Ascending aorta (tissue), 2 donors: ENCODE measurements around the gene FILIP1L. TPM values are rescaled to one million over a fixed set of nuclear protein-coding genes. Genes with fewer than 3 reads are reported as not detected.

ENCODE experiments used
- DNase-seq, 2 donors: peaks; one replicate each; pipeline ENCODE4 v3.0.0-alpha.2; 2019; ENCODE audit warnings: low spot score in 2 of 2
- H3K27ac ChIP-seq, 2 donors: fragments of 200-600 bp; sonication (generic); one replicate each; pipeline ENCODE4 v1.5.1; 2016 to 2017; ENCODE audit warnings: mild to moderate bottlenecking in 1 of 2
- H3K27me3 ChIP-seq: fragments of 200-600 bp; sonication (generic); one replicate; pipeline ENCODE4 v1.5.1; 2017
- H3K36me3 ChIP-seq, 2 donors: fragments of 200-600 bp; sonication (generic); one replicate each; pipeline ENCODE4 v1.5.1; 2016
- H3K4me1 ChIP-seq, 2 donors: fragments of 200-600 bp; sonication (generic); one replicate each; pipeline ENCODE4 v1.5.1; 2016 to 2017; ENCODE audit warnings: mild to moderate bottlenecking in 1 of 2
- H3K4me3 ChIP-seq, 2 donors: fragments of 200-600 bp; sonication (generic); one replicate each; pipeline ENCODE4 v1.5.1; 2016 to 2017; ENCODE audit warnings: mild to moderate bottlenecking in 1 of 2
- H3K9me3 ChIP-seq, 2 donors: fragments of 200-600 bp; sonication (generic); one replicate each; pipeline ENCODE4 v1.5.1; 2016
- intact Hi-C: fragments of 100-400 bp; cut with DNase I; formaldehyde crosslinking; loops from one replicate; pipeline ENCODE4 v1.15.1; 2023
- total RNA-seq: library from RNA; depleted of rRNA; stranded (reverse); fragments of >200 nt; gene quantifications from one replicate; pipeline ENCODE4 v1.1.0, GENCODE V29; 2016
- TF ChIP-seq, protein P1 (sequence below), 3 experiments: fragments of 200-600 bp in 2 of 3; fragments of 450-650 bp in 1 of 3; sonication (generic) in 2 of 3; IDR thresholded peaks; one replicate each; pipeline ENCODE4 v1.5.1; 2016 to 2019; ENCODE audit warnings: antibody characterized with exemption in 3 of 3, mild to moderate bottlenecking in 1 of 3, moderate library complexity in 1 of 3

The FILIP1L gene
- total RNA-seq, 1 donor from 2014 or later = 106 TPM

DNA sequence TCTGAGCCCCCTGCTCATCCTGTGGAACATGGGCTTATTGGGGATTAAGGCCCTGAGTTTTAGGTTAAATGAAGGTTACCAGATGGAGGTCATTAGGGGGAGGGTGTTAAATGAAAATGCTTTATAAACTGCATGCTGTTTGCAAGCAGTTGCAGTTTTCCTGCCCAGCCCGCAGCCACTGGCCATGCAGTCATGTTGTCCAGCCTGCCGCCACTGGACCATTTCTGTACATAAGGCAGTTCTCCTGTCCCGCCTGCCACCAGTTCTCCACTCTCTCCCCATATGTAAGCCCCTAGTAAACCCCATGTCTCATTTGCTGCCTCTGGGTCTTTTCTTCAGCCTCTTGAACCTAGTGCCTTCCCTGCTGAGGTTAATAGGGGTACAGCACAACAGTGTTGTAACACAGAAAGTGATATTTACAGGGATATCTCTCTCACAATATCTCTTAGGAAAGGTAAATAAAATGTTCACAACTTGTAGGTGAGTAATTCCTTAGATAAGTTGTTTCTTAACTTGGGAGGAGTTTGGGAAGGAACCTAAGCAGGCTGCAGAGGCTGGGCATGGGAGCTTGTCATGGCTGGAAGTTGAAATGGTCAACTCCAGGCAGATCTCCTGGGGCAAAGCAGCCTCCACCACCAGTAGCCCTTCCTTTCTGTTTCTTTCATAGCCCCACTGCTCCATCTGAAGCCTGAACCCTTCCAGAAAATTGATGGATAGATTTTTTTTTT, 148.5 kb downstream of the FILIP1L start:
- Histone ChIP-seq H3K4me1 (peaks cover 8 to 55% of the 10 kb centered on the region in 2 donors), H3K4me3 (no peak overlapping the region), H3K27me3 (no peaks in the 10 kb centered on the region), H3K9me3 (no peaks in the 10 kb centered on the region), H3K27ac (peak overlapping the region; percentile 88 to 91), H3K36me3 (no peaks in the 10 kb centered on the region)
- DNase-seq = no peak
- intact Hi-C loops = loop anchor here (2.0 to 5.0 kb wide), 4 partner anchors 25 to 196 kb away; no protein-coding TSS in a partner anchor
- TF ChIP-seq, protein P1, sequence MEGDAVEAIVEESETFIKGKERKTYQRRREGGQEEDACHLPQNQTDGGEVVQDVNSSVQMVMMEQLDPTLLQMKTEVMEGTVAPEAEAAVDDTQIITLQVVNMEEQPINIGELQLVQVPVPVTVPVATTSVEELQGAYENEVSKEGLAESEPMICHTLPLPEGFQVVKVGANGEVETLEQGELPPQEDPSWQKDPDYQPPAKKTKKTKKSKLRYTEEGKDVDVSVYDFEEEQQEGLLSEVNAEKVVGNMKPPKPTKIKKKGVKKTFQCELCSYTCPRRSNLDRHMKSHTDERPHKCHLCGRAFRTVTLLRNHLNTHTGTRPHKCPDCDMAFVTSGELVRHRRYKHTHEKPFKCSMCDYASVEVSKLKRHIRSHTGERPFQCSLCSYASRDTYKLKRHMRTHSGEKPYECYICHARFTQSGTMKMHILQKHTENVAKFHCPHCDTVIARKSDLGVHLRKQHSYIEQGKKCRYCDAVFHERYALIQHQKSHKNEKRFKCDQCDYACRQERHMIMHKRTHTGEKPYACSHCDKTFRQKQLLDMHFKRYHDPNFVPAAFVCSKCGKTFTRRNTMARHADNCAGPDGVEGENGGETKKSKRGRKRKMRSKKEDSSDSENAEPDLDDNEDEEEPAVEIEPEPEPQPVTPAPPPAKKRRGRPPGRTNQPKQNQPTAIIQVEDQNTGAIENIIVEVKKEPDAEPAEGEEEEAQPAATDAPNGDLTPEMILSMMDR (IDR thresholded peaks at IDR 0.05) = no peak

DNA sequence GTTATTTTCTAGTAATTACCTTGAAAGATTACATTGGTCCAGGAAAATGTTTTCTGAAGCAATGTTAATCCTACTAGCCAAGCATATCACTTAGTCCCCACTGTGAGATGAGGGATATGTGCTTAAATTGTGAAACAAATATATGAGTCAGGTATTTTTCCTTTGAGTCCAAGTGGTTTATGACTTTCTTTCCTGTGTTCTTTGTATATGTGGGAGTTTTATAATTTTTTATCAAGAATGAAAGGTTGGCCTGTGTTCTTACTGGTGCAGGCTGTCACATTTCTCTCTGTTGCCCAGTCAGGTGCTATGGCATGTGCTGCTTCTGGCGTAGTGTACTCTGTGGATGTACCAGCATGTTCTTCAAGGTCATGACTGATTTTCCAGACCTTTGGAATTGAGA, 149.2 kb downstream of the FILIP1L start:
- TF ChIP-seq, protein P1 (IDR thresholded peaks at IDR 0.05) = no peak
- H3K36me3 ChIP-seq = no peaks in the 10 kb centered on the region
- H3K4me3 ChIP-seq = no peak overlapping the region
- H3K27me3 ChIP-seq = no peaks in the 10 kb centered on the region
- H3K4me1 ChIP-seq = peaks cover 8 to 62% of the 10 kb centered on the region in 2 donors
- DNase-seq = no peak
- peak overlapping the region; percentile 88 to 91 for H3K27ac ChIP-seq
- intact Hi-C loops = loop anchor here (5.0 kb wide), 3 partner anchors 77 to 197 kb away; no protein-coding TSS in a partner anchor
- H3K9me3 ChIP-seq = no peaks in the 10 kb centered on the region

DNA sequence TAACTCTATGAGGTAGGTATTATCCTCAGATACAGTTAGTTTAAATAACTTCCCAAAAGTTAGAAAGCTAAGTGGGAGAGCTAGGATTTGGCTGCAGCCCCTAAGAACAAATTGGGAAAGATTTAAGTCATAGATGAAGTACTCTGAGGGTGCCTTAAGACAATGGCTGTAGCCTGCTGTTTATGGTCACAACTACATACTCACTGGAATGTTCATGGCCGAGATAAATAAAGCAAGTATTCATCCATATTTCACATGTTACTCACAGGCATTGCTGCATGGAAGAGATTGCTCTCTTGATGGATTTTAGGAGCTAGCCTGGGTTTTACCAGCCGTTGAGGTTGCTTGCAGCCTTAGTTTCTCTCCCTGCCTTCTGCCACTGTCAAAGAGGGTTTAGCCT, 151.6 kb downstream of the FILIP1L start:
- Histone ChIP-seq H3K9me3 (no peaks in the 10 kb centered on the region), H3K27me3 (no peaks in the 10 kb centered on the region), H3K27ac (peak overlapping the region; percentile 87 to 89), H3K4me1 (peaks cover 8 to 67% of the 10 kb centered on the region in 2 donors), H3K4me3 (no peak overlapping the region), H3K36me3 (no peaks in the 10 kb centered on the region)
- DNase-seq = no peak
- TF ChIP-seq, protein P1 (IDR thresholded peaks at IDR 0.05) = no peak
- intact Hi-C loops = loop anchor here (5.0 kb wide), 1 partner anchor 65 kb away; no protein-coding TSS in a partner anchor

DNA sequence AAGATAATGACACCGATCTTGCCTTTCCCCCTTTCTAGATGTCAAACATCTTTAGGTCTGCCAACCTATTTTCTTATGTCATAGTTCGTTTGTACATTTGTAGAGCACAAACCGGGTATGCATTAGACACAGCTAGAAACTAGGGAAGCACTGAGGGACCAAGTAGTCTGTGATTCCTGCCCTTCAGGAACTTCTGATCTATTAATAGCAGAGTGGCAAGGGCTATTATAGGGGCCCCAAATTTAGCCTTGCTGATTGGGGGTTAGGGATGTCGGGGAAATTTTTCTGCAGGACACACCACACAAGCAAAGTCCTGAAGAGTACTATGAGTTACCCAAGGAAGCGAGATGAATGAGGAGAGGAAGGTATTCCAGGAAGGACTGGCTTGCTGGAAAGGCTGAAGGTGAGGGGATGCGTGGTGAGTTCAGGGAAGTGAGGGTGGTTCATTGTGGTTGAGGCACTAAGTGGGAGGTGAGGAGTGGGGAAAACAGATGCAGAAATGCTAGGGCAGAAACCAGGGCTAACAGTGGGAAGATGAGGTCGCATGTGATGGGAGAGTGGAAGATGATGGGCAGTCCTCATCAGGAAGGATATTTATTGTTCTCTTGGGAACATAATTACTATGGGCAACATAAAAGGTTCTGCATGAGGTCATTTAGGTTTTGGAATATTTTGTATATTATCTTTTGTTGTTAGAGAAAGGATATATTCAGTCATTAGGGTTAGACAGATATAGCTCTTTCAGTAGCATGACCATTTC, 152.4 kb downstream of the FILIP1L start:
- TF ChIP-seq, protein P1 (IDR thresholded peaks at IDR 0.05) = no peak
- peak overlapping the region; percentile 87 to 89 for H3K27ac ChIP-seq
- intact Hi-C loops = loop anchor here (5.0 kb wide), 1 partner anchor 65 kb away; no protein-coding TSS in a partner anchor
- peaks cover 10 to 63% of the 10 kb centered on the region in 2 donors for H3K4me1 ChIP-seq
- no peaks in the 10 kb centered on the region for H3K9me3 ChIP-seq
- DNase-seq = no peak
- no peaks in the 10 kb centered on the region for H3K27me3 ChIP-seq
- H3K36me3 ChIP-seq = no peaks in the 10 kb centered on the region
- H3K4me3 ChIP-seq = no peak overlapping the region

DNA sequence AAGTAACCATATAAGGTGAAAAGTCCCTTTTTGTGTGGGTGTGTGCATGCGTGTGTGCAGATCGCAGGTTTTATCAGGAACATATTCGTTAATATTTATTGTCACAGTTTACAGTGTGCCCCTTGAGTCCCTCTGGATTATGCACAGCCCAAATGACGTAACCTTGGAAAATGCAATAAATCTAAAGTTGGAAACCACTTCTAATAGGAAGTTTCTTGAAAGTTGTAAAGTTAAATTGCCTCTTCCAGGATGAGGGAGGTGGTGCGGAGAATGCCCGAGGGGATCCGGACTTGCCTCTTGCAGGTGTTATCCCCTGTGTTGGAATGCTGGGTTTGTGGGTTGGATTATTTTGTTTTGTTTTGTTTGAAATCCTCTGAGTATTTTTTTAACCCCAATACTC, 153.4 kb downstream of the FILIP1L start:
- TF ChIP-seq, protein P1 (IDR thresholded peaks at IDR 0.05) = no peak
- peak in 1 of 2 donors; percentile 72 for DNase-seq
- Histone ChIP-seq H3K27ac (peak overlapping the region; percentile 87 to 89), H3K4me1 (peaks cover 10 to 58% of the 10 kb centered on the region in 2 donors), H3K27me3 (no peaks in the 10 kb centered on the region), H3K4me3 (peak overlapping the region; percentile 10 to 39), H3K9me3 (no peaks in the 10 kb centered on the region), H3K36me3 (no peaks in the 10 kb centered on the region)
- intact Hi-C loops = loop anchor here (5.0 kb wide), 1 partner anchor 66 kb away; no protein-coding TSS in a partner anchor
